Skeletal muscle cell (primary cell): ENCODE measurements around the gene NFYA.

Experiments used
- DNase-seq: peaks from one replicate; pipeline ENCODE4 v3.0.0-alpha.2; 2010; ENCODE audit warnings: low read depth
- H3K4me3 ChIP-seq: 2 replicates; pipeline ENCODE4 v1.5.1; 2011; ENCODE audit warnings: low read depth, mild to moderate bottlenecking, control low read depth, low read length, moderate library complexity

NFYA gene

DNA sequence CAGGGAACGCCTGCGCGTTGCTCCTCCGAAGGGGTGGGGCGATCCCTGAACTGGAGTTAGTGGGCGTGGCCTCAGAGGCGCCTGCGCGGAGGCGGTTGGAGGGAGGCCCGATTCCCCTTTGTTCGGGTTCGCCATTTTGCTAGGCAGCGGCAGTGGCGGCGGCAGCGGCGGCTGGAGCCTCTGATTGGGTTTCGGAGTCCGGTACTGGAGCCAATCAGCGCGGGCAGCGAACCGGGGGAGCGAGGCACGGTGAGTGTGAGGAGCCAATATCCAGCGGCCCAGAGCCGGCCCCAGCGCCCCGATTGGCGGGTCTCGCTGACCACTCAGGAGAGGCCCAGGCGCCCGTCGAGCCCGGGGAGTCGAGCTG, at the start of gene NFYA:
Gene NFYA (plus strand): TSS at position 139 of the 367 bp plus-strand sequence. CDS start 6,116 bp downstream, outside the sequence.
- peak; percentile 96 for DNase-seq
- H3K4me3 ChIP-seq = peak within 1 kb of the TSS; percentile 99

DNA sequence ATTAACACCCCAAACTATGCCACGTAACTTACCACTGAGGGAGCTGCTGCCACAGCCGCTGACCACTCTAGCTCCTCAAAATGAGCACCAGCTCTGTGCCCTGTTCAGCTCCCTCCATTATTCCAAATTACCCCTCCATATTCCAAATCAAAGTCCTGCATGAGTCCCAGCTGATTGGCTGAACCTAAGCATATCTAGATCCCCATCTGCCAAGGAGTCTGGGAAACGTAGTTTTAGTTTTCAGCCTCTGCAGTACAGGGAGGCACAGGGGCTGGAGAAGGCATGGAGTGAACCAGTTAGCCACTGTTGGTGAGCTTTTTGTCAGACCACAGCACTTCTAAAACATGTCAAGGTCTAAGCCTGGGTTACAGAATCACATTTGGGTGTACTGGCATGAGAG, 49.7 kb upstream of the NFYA start:
- H3K4me3 ChIP-seq = no peak overlapping the region
- no peak for DNase-seq

- H3K4me3 ChIP-seq = no peak overlapping the region
- no peak for DNase-seq
Measured at GRCh38 chr6:41025966-41026530, 46.7 kb upstream of the NFYA start.

DNA sequence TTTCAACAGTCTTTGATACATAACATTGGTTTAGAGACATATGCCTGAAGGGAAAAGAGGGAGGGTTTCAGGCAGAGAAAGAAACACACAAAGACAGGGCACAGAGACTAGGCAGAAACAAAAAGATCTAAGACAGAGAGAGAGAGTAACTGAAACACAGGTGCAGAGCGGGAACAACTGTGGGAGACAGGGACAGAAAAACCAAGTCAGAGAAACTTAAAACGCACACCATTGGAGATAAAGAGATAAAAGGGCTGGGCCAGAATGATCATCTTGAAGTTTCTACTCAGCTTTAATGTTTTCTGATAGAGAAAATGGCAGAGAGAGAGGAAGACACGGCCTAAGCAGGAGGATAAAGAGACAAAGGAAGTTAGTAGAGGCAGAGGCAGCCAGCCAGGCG, 45.5 kb upstream of the NFYA start:
- peak overlapping the region; percentile 50 for H3K4me3 ChIP-seq
- DNase-seq = no peak

DNA sequence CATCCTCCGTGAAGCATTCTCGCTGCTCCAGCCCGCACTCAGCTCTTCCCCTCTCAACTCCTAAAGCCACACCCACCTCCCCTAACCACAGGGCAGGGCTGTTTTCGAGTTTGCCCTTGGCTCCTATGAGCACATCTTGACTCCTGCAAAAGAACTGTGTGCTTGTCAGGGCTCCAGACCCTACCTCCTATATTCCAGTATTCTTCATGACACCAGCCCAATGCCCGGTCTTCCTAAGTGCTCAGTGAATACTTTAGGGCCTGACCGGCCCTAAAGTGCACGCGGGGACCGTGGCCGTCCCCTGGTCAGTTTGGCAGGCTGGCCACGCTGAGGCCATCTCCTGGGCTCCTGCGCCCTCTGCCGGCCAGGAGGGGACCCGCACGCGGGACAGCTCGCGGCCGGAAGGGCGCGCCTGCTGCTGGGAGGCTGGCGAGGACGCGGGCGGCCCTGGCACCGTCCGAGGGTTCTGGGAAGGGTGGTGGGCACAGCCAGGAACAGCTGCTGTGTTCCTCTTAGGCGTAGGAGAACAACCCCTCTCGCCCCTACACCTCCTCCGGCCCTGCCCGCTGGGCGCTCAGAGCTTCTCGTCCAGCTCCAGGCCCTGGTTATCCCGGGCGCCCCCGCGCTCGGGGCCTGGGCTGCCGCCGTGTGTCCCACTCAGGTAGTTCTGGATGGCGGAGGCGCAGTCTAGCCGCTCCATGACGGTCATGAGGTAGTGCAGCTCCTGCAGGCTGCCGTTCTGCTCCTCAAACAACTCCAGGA, 44.8 kb upstream of the NFYA start:
- peak overlapping the region; percentile 50 for H3K4me3 ChIP-seq
- DNase-seq = peak; percentile 4

GRCh38 chr6:41028561-41029412, 44.0 kb upstream of the NFYA start:
- DNase-seq = no peak
- peak overlapping the region; percentile 50 for H3K4me3 ChIP-seq

- DNase-seq = no peak
- no peak overlapping the region for H3K4me3 ChIP-seq
Measured at GRCh38 chr6:41032830-41033229, 39.9 kb upstream of the NFYA start.

GRCh38 chr6:41033776-41034175, 39.0 kb upstream of the NFYA start:
- H3K4me3 ChIP-seq = no peak overlapping the region
- no peak for DNase-seq

GRCh38 chr6:41036186-41036585, 36.6 kb upstream of the NFYA start:
- no peak overlapping the region for H3K4me3 ChIP-seq
- no peak for DNase-seq

DNA sequence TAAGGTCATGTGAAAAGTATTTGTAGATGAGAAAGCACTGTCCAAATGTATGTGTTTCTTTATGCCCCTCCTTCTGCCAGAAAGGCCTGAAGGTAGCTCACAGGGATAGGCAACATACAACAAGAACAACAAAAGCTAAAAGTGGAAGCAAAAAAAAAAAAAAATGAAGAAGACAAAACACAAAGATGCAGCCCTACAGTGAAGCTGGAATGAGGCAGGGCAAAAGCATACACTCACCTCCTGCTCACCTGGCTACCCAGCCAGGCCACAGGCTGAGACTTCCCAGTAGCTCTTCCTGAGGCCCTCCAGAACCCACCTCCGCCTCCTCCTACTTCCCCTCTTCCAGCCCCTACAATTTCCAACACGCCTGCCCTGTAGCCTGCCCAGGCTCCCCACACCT, 36.2 kb upstream of the NFYA start:
- no peak for DNase-seq
- H3K4me3 ChIP-seq = no peak overlapping the region

GRCh38 chr6:41037107-41037900, 35.5 kb upstream of the NFYA start:
- no peak overlapping the region for H3K4me3 ChIP-seq
- DNase-seq = no peak

GRCh38 chr6:41038205-41038604, 34.6 kb upstream of the NFYA start:
- H3K4me3 ChIP-seq = no peak overlapping the region
- no peak for DNase-seq

DNA sequence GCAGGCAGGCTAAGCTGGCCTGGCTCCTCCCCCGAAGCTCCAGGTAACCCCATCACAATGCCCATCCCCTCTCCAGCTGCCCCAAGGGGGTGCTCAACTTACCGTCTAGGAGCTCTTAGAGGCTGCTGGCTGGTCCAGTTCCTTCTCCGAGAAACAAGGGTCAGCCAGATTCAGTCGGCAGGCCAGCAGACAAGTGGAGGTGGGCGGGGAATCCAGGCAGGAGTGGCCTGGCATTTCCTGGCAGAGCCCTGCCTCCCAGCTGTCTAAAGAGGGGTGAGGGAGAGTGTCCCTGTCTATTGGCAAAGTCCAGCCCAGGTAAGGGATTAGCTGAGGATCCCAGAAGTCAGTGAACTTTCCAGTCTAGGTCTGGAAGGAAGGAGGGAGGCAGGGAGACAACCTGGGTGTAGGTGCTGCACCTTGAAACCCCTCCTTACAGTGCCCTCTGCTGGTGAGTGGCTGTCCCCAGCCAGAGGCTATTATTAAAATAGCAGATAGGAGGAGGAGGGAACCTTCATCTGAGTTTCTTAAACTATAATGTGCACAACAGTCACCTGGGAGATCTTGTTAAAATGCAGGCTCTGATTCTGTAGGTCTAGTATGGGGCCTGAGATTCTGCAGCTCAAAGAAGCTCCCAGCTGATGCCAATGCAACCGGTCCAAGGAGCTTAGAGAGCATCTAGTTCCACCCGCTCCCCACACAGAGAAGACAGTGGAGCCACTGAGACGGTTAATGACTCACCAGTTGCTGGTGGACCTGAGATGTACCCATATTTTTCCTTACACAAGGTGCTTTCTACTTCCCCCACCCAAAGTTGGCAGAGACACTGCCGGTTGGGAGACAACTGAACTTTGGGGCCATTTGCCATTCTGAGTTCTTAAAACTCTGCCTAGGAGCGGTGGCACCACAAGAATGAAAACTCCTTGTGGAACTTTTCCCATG, 33.4 kb upstream of the NFYA start, which contains the start of gene UNC5CL:
Gene UNC5CL (minus strand): TSS at position 162 of the 939 bp plus-strand sequence. CDS start 4,147 bp downstream, outside the sequence.
- DNase-seq = no peak
- H3K4me3 ChIP-seq = no peak within 1 kb of the TSS

GRCh38 chr6:41040101-41040939, 32.5 kb upstream of the NFYA start:
- no peak overlapping the region for H3K4me3 ChIP-seq
- DNase-seq = no peak

GRCh38 chr6:41040940-41041536, 31.7 kb upstream of the NFYA start:
- DNase-seq = no peak

GRCh38 chr6:41042226-41043055, 30.3 kb upstream of the NFYA start, which contains the start of gene TSPO2:
Gene TSPO2, plus strand, starts transcription at chr6:41042467. Its CDS starts 519 bp downstream, at chr6:41042986.
- no peak for DNase-seq
- H3K4me3 ChIP-seq = no peak within 1 kb of the TSS

More at GRCh38 chr6:41040940-41041536, 31.7 kb upstream of the NFYA start:
- no peak overlapping the region for H3K4me3 ChIP-seq
